Activated CD4-positive, alpha-beta T cell treated with anti-CD3 and anti-CD28 coated beads for 4 hours (primary cell): ENCODE measurements around the gene SLC17A4.

Experiments
- DNase-seq, 2 donors: peaks; one replicate each; pipeline ENCODE4 v3.0.0-alpha.2; 2020

SLC17A4 gene

DNA sequence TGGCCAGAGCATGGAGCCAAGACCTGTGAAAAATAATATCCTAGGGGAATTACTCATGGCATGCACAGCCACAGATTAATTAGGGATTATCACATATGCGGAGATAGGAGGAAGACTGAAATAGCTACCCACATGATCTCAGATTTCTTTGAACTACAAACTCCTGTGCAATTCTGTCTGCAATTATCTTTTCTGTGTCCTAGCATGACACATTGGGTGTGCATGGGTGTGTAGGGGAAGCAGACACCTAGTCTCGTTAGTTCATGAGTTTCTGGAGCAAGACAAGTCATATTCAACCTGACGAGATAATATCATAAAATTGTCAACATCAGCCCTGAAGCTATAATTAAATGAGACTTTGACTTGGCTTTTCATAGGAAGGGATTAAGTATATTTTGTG lies 3.6 kb upstream of the SLC17A4 start:
- no peak for DNase-seq

DNA sequence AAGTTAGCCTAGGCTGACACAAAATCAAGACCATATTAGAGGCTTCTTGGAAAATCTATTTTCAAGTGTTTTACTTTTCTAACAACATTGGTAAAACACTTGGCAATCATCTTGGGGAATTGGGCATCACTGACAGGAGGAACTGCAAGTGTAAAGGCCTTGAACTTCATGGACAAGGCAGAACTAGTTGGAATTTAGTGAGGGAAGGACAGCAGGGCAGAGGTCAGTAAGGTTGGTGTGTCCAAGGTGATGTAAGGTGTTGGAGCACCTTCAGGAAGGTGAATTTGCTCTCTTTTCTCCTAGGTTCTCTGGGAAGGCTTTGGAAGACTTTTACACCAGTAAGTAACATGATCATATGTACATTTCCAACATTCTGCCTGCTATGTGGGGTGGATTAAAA lies 1.5 kb upstream of the SLC17A4 start:
- DNase-seq, result no peak

DNA sequence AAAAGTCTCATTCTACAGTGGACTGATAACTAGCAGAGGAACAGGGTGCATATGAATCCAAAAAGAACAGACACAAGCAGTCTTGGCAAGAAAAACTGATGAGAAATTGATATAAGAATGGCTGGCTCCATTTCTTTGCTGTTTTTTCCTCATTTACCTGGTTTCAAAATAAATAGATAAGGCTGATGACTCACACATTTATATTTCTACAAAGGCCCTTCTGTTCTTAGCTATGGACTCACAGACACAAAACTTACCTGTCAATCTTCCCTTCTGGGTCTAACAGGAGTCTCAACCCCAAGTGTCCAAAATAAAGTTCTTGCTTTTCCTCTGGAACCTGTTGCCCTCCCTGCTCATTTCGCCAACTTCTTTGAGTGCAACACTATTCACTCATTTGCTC lies 941 bp downstream of the SLC17A4 start:
- DNase-seq, result no peak

DNA sequence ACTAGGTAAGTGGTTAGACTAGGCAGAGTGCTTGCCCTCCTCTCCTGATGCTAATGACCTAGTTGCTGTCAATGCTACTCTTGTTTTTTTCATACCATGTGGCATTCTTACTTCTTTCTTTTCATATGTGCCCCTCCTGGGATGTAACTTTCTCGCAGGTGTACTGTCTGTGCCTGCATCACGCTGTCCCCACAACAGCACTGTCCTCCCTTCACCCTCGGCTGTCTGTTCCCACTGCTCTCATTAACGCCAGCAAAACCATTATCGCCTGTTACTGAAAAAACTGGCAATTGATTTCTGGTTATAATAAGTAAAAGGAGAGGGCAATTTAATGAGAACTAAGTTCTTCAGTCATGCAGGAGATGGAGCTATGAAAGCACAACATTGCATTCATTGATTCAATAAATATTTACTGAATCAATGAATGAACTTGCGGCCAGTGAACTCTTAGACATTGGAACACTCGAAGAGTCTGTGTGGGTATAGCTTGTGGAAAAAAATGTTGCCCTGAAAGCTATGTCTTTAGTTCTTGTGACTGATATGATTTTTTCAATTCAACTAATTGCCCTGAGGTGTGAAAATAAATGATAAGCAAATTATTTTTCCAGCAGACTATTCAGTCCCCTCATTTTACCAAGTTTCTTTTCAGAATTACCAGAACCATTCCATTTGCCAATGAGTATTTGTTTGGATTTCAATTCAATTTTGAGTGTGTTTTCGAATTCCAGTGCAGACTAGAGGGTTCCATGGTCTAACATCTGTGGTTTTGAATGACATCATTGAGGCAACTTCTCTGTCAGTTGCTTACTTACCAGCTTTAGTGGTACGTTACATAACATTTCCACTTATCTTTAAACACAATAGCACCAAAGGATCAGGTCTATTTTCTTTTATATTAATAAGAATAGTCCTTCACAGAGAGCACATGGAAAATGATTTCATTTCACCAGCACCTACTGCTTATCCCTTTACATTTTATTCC lies 2.1 kb downstream of the SLC17A4 start:
- no peak for DNase-seq

DNA sequence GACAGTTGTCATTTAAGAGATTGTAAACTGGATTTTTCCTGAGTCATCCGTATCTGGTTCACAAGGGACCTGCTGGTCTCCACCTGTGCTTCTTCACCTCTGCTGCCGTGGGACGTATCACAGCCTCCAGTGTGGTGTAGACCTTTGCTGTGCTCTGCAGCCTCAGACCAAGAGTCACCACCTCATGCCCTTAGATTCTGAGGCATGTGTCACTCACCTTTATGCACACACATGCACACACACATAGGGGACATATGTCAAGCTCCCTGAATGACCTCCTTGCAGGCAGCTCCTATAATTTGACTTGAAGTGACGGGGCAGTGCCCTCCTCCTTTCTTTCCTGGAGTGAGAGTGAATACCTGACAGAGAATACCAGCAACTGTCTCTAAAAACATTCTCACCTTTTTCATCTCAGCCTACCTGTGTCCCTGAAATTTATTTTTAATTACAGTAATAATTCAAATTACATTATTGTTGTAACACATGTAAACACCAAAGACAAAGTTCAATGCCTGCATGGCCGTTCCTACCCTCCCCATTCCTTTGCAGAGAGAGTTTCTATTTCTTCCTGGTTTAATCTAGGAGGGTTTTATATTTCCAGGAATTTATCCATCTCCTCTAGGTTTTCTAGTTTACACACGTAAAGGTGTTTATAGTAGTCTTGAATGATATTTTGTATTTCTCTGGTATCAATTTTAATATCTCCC lies 3.5 kb downstream of the SLC17A4 start:
- no peak for DNase-seq

DNA sequence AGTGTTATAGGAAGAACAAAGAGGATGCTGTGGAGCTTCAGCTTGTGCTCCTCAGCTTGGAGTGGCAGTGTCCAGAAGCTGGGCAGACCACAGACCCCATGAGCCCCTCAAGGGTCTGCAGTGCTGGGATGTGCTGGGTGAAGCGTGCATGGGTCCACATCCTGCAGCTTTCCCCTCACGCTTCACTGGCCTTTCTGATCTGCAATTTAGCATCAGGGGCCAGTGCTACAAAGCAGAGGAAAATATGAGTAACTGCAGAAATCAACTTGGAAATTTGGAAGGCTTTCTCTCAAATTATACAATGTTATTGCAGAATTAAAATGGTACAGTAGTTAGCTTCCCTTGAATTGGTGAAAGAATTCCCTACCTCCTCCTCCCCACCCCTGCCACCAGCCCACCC lies 10.1 kb downstream of the SLC17A4 start:
- no peak for DNase-seq

DNA sequence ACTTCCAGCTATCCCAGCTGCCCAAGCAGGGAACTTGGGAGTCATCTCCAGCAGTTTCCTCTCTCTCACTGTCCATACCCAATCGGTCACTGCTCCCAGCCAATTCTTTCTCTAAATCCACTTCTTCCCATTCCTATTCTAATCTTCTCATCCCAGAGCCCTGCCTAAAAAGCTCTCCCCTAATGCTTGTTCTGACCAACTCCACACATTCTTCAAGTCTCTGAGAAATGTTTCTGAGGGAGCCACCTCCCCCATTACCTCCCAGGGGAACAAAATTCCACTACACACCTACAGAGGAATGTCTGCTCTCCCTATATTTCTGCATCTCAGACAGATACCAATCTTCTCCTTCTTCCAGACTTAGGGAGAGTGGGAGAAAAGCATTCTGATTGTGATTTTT lies 14.0 kb downstream of the SLC17A4 start:
- DNase-seq, result no peak

DNA sequence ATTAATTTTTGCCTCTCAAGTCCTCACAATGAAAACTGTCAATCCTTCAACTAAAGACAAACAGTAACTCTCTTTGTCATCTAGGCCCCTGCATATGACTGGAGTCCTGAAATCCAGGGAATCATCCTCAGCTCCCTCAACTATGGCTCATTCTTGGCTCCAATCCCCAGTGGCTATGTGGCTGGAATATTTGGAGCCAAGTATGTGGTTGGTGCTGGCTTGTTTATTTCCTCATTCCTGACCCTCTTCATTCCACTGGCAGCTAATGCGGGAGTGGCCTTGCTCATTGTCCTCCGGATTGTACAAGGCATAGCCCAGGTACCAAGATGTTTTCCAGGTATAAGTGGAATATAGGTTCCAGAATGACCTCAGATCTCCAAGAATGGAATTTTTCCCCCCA lies 15.4 kb downstream of the SLC17A4 start:
- no peak for DNase-seq

DNA sequence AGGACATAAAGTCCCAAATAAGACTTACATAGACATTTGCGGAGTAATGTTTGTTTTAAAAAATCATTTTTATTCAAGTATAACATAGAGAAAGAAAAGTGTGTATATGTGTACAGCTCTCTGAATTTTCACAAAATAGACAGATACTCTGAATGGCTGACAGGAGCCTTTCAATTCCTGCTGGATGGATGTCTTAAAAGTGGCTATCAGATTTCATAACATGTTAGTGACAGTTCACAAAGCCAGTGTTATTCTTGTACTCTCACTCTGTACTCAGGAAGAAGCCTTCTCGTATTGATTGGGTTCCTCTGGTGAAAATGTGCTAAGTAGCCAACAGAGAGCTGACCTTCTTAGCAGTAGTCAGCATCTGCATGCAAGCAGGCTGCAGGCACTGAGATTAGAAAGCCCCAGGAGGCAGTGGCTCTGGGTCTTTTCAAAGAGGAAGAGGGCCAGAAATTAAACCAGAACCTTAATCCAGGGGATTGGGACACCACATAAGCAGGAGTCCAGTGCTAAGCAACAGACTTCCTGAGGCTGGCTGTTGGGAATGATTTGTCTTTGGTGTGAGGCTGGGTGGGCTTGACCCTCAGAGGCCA lies 19.7 kb downstream of the SLC17A4 start:
- no peak for DNase-seq

DNA sequence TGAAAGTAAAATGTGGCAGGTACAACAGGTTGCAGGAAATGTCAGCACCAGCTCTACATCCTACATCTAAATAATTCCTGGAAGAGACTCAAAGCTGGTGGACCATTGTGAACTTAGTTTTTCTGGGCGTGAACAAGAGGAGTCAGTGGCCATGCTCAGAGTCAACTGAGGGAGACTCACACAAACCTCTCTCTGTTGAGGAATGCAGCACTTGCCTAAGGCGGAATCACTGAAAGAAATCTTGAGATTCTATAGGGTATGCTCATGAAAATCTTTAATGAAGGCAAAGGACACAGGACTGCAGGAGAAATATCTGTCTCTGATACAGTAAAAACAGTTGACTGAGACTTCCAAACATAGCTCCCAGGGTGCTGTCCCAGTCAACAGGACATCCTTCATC lies 22.5 kb downstream of the SLC17A4 start:
- DNase-seq, result no peak

DNA sequence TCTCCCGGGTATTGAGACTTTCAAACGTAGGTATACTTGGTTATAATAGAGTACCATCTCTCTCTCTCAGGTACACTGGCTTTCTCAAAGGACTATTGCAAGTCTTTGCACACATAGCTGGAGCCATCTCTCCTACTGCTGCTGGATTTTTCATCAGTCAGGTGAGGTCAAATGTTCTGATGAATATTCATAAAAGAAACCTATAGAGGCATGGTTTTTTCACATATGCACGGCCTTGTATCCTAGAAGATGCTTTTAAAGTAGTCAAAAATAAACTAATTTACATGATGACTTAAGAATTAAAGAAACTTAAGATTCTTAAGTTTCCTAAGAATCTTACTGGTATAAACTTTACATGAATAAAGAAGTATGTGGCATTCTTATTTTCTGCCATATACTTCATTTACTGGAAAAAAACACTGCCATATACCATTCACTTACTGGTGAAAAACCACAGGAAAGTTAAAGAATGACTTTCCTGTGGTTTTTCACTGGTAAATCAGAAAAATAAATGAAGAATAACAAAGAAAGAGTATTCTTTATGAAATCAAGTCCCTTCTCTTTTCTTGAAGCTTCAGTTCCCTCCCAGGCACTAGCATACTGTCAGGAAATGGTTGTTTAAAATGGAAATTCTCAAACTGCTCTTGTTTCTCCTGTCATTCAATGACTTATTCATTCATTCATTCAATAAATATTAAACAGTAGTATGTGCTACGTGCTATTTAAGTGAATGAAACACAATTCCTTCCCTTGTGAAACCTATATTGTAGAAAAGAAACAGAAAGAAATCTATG lies 23.5 kb downstream of the SLC17A4 start:
- no peak for DNase-seq

DNA sequence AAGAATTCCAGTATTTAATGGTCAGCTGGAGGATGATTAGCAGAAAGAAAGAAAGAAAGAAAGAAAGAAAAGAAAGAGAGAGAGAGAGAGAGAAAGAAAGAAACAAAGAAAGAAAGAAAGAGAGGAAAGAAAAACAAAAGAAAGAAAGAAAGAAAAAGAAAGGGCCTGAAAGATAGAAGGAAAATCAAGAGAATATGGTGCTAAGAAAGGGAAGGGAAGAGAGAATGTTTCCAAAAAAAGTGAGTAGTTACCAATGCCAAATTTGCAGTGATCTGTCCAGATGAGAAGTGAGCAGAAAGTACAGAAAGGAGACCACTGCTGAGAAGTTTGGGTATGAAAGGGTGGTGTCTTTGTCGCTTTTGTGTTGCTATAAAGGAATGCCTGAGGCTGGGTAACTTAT lies 26.6 kb downstream of the SLC17A4 start:
- DNase-seq, result no peak

DNA sequence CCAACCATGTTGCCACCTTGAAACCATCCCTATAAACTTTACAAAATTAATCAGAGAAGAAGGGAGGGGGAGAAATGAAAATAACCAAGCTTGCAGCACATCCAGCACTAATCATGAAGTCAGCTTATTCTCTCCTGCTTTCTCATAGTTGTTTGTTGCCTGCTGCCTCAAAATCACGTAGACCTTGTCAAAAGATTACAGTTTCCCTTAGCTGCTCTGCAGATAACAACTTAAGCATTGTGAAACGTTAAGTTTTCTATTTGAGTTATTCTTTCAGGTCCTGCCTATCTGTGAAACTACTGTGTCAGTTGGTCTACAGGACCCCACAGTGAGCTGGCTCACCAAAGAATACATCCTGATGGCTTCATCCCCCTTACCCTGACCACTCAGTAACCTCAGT lies 32.9 kb downstream of the SLC17A4 start:
- DNase-seq, result no peak

DNA sequence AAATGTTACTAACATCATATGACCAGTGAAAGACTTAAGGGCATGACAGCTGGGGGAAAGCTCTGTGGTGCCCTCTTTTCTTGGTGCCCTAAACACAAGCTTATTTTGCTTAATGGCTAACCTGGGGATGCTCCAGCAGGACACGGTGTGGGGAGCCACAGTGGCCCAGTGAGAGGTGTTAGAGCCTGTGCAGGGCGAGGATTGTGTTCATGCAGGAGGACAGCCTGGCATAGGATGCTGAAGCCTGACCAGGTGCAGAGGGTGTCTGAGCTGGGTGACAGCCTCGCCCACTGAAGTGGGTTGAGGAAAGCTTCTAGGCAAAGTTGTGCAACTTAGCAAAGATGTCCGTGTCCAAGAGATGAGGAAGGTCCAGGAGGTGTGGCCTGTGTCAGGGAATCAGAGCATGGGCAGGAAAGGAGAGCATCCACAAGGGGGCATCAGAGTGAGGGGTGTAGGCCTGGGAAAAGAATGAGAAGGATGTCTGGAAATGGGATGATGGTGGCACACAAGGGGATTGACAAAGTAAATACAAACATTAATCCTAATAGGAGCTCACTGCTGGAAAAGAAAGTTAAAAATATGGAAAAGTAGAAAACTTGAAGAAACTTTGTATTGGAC lies 33.9 kb downstream of the SLC17A4 start:
- DNase-seq, result peak; percentile 17 to 35

DNA sequence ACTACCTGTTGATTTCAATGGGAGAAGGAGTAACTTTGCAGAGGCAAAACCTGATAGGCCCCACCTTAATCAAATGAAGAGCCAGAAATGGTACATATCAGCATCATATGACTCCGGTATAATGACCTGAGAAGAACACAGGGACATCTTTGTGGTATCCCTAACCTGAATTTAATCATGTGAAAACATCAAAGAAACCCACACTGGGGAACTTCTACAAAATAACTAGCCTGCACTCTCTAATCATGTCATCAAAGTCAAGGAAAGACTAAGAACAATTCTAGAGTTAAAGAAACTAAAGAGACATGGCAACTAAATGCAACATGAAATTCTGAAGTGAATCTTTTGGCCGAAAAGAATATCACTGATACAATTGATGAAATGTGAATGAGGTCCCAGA lies 34.9 kb downstream of the SLC17A4 start:
- DNase-seq, result no peak

DNA sequence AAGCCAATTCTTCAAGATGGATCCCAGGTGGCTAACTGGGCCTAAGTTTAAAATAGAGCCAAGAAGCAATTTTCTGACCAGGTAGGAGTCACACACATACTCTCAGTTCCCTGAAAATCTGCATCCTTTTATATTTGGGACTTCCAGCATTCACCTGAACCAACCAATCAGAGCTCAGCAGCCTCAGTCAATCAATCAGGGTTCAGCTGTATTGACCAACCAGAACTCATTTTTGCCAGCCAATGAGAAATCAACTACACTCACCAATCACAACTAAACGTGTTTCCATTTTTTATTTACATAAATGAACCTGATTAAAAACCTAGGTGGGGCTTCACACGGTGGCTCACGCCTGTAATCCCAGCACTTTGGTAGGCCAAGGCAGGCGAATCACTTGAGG lies 37.5 kb downstream of the SLC17A4 start:
- DNase-seq, result no peak

DNA sequence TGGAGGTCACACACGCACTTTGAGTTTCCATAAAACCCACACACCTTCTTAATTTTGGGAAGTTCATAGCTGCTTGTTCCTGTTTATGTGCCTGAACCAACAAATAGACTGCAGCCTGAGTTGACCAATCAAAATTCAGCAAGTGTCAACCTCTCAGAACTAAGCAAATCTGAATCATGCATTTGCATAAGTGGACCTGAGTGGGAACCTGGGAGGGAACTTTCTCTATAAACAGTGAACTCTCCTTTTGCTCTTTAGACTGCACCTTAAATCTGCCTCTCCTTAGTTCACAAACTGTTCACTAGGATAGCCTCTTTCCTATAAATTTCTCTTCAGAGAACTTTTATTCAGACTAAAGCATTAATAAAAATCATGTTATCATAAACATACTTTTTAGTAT lies 39.4 kb downstream of the SLC17A4 start:
- no peak for DNase-seq

DNA sequence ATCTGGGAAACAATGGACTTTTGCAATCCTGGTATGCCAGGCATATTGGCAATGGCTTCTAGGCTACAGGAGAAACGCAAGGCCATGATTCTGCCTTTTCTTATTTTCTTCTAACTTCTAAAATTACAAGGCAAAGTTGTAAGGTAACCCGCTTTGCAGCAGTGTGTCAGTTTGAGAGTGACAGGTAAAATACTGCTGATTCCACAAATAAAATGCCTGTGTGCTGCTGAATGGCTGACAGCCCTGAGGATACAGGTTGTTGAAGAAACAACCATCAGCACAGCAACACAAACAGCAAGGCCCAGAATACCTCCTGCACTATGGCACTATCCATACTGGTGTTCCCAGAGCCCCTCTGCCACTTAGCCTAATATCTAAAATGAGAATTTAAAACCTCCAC lies 40.2 kb downstream of the SLC17A4 start:
- DNase-seq, result no peak

DNA sequence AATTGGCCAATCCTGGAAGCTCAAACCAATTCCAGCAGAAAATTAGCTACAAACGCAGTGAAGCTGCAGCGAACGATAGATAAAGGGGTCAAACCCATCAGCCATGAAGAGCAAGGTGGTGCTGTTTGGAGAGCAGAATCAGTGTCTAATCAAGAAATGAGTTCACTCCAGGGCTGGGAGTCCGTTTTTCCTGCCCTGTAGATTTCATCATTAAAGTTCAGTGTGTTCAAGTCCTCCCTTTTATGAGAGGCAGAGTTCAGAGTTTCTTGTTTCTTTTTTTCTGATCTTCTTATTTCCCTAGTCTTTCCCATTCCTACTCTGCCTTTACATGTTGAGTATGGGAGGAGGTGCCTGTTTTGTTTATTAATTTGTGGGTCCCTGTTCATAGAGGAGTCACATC lies 46.9 kb downstream of the SLC17A4 start:
- no peak for DNase-seq

DNA sequence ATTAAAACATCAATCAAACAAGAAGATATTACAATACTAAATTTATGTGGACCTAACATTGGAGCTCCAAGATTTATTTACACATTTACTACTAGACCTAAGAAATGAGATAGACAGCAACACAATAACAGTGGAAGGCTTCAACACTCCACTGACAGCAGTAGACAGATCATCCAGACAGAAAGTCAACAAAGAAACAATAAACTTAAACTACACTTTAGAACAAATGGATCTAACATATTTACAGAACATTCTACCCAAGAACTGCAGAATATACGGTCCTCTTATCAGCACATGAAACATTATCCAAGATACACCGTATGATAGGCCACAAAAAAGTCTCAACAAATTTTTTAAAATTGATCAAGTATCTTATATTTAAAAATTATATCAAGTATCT lies 50.3 kb downstream of the SLC17A4 start:
- DNase-seq, result no peak

DNA sequence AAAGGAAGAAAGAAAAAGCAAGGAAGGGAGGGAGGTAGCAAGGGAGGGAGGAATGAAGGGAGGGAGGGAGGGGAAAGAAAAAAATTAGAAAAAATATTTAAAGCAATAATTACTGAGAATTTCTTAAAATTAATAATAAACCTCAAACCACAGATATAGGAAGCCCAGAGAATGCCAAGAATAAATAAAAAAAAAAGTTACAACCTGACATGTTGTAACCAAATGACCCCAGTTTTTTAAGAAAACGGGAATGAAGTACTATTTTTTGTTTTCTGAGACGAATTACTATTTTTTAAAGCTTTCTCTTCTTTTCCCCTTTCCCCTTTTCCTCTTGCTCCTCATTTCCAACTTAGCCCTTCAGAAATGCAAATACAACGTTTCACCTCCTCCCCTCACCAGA lies 60.7 kb downstream of the SLC17A4 start:
- DNase-seq, result no peak

DNA sequence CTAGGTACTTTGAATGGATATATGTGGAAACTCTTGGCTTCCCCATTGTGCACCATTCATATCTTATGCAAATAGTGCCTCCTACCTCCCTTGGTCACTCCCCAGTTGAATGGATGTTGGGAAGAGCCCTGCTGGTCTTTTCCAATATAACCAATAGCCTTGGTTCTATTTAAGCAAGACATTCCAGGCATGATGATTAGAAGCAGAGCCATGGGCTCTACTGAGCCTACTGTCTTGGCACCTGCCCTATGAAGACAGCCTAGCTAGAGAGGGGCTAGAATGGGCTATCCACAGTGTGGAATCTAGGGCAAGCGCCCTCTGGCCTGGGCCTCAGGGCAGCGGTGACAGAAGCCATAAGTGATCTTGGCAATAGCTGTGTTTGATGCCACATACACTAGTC lies 61.7 kb downstream of the SLC17A4 start:
- DNase-seq, result no peak

DNA sequence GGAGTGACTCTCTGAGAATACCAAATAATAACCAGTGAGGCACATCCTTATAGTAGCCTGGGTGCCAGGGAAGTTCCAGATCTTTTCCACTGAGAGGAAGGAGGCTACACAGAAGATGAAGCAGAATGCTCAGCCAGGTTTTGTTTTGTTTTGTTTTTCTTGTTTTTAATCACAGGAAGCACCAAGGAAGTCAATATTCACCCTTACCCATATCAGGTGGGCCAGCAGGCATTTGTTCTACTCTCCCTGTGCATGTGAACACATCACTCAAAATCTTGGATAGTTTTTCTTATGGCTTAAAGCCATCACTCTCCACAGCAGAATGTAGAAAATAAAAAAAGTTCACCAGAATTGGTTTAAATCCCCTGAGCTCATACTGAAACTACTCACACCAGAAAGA lies 66.8 kb downstream of the SLC17A4 start:
- no peak for DNase-seq
